A673 (cell line): Measurements from ENCODE around the gene LPP.

Source experiments
- CTCF ChIP-seq: fragments of 300-800, 200-600 bp; sonication (generic); conservative IDR thresholded peaks from 2 replicates; pipeline ENCODE4 v1.5.1; 2017; ENCODE audit warnings: low read depth, mild to moderate bottlenecking, antibody characterized with exemption, low read length, moderate library complexity, mixed read lengths
- EZH2 ChIP-seq: fragments of 200-600 bp; sonication (generic); IDR thresholded peaks from 2 replicates; pipeline ENCODE4 v1.6.1; 2017; ENCODE audit warnings: borderline replicate concordance, low read depth, mild to moderate bottlenecking, mixed read lengths, antibody characterized with exemption, low read length; ENCODE audit not compliant: poor library complexity, severe bottlenecking

- TF ChIP-seq CTCF, result no peak
- TF ChIP-seq EZH2, result no peak
Observed at GRCh38 chr3:188185717-188186251, 31.8 kb downstream of the LPP start.
